IPS-18a (cell line): ENCODE data around the gene FTSJ3.

ENCODE experiments used
- H3K27ac ChIP-seq: one replicate; pipeline ENCODE4 v1.5.1; 2013; ENCODE audit warnings: low read length
- H3K27me3 ChIP-seq: one replicate; pipeline ENCODE4 v1.6.1; 2013; ENCODE audit warnings: mild to moderate bottlenecking, low read length; ENCODE audit not compliant: control insufficient read depth, insufficient read depth
- H3K36me3 ChIP-seq: one replicate; pipeline ENCODE4 v1.6.1; 2013; ENCODE audit warnings: low read depth, low read length; ENCODE audit not compliant: control insufficient read depth
- H3K4me1 ChIP-seq: one replicate; pipeline ENCODE4 v1.6.1; 2013; ENCODE audit warnings: low read depth, low read length; ENCODE audit not compliant: control insufficient read depth
- H3K4me3 ChIP-seq: one replicate; pipeline ENCODE4 v1.5.1; 2013; ENCODE audit warnings: low read length
- H3K9ac ChIP-seq: one replicate; pipeline ENCODE4 v1.6.1; 2013; ENCODE audit warnings: mild to moderate bottlenecking, low read length, moderate library complexity
- H3K9me3 ChIP-seq: one replicate; pipeline ENCODE4 v1.6.1; 2013; ENCODE audit warnings: low read depth, low read length; ENCODE audit not compliant: control insufficient read depth

FTSJ3 gene

GRCh38 chr17:63841350-63842172 is 14.1 kb upstream of the FTSJ3 start:
- peaks cover 22% of the 10 kb centered on the region for H3K4me1 ChIP-seq
- peaks cover 4% of the 10 kb centered on the region for H3K36me3 ChIP-seq
- H3K27ac ChIP-seq = no peak overlapping the region

GRCh38 chr17:63840591-63841349 is 13.3 kb upstream of the FTSJ3 start:
- no peaks in the 10 kb centered on the region for H3K9me3 ChIP-seq
- peaks cover 22% of the 10 kb centered on the region for H3K4me1 ChIP-seq
- peaks cover 11% of the 10 kb centered on the region for H3K27me3 ChIP-seq
- H3K4me3 ChIP-seq = peak overlapping the region; percentile 94
- no peak overlapping the region for H3K27ac ChIP-seq
- peaks cover 4% of the 10 kb centered on the region for H3K36me3 ChIP-seq
- H3K9ac ChIP-seq = no peak overlapping the region

More at GRCh38 chr17:63841350-63842172, 14.1 kb upstream of the FTSJ3 start:
- peak overlapping the region; percentile 77 for H3K9ac ChIP-seq
- H3K9me3 ChIP-seq = no peaks in the 10 kb centered on the region
- peaks cover 19% of the 10 kb centered on the region for H3K27me3 ChIP-seq
- H3K4me3 ChIP-seq = peak overlapping the region; percentile 94

- H3K27ac ChIP-seq = peak overlapping the region; percentile 54
- H3K9me3 ChIP-seq = no peaks in the 10 kb centered on the region
- H3K27me3 ChIP-seq = no peaks in the 10 kb centered on the region
- peaks cover 12% of the 10 kb centered on the region for H3K36me3 ChIP-seq
- peaks cover 22% of the 10 kb centered on the region for H3K4me1 ChIP-seq
- H3K9ac ChIP-seq = peak overlapping the region; percentile 36
- H3K4me3 ChIP-seq = peak overlapping the region; percentile 21
These were observed 11.2 kb upstream of the FTSJ3 start for GRCh38 chr17:63838631-63839171.

GRCh38 chr17:63837962-63838600 is 10.6 kb upstream of the FTSJ3 start:
- H3K27ac ChIP-seq = no peak overlapping the region
- H3K27me3 ChIP-seq = no peaks in the 10 kb centered on the region
- H3K4me1 ChIP-seq = peaks cover 22% of the 10 kb centered on the region
- H3K4me3 ChIP-seq = no peak overlapping the region
- no peak overlapping the region for H3K9ac ChIP-seq
- H3K36me3 ChIP-seq = peaks cover 19% of the 10 kb centered on the region
- no peaks in the 10 kb centered on the region for H3K9me3 ChIP-seq

- peaks cover 22% of the 10 kb centered on the region for H3K4me1 ChIP-seq
These were observed 10.0 kb upstream of the FTSJ3 start for GRCh38 chr17:63837480-63837879.

GRCh38 chr17:63836811-63837210 is 9.3 kb upstream of the FTSJ3 start:
- Histone ChIP-seq H3K27ac (no peak overlapping the region), H3K36me3 (peaks cover 31% of the 10 kb centered on the region), H3K9ac (no peak overlapping the region)

More at GRCh38 chr17:63837480-63837879, 10.0 kb upstream of the FTSJ3 start:
- no peak overlapping the region for H3K4me3 ChIP-seq
- H3K36me3 ChIP-seq = peaks cover 25% of the 10 kb centered on the region
- H3K9ac ChIP-seq = no peak overlapping the region
- H3K27ac ChIP-seq = no peak overlapping the region
- H3K27me3 ChIP-seq = no peaks in the 10 kb centered on the region
- H3K9me3 ChIP-seq = no peaks in the 10 kb centered on the region

GRCh38 chr17:63835167-63835720 is 7.8 kb upstream of the FTSJ3 start:
- Histone ChIP-seq H3K4me1 (peaks cover 13% of the 10 kb centered on the region), H3K36me3 (peaks cover 47% of the 10 kb centered on the region), H3K9ac (no peak overlapping the region), H3K27me3 (no peaks in the 10 kb centered on the region), H3K9me3 (no peaks in the 10 kb centered on the region), H3K27ac (no peak overlapping the region), H3K4me3 (no peak overlapping the region)

More at GRCh38 chr17:63836811-63837210, 9.3 kb upstream of the FTSJ3 start:
- Histone ChIP-seq H3K4me1 (peaks cover 22% of the 10 kb centered on the region), H3K27me3 (no peaks in the 10 kb centered on the region), H3K9me3 (no peaks in the 10 kb centered on the region), H3K4me3 (no peak overlapping the region)

- Histone ChIP-seq H3K4me3 (no peak overlapping the region), H3K9me3 (no peaks in the 10 kb centered on the region), H3K9ac (no peak overlapping the region), H3K36me3 (peaks cover 53% of the 10 kb centered on the region), H3K27me3 (no peaks in the 10 kb centered on the region), H3K4me1 (peaks cover 13% of the 10 kb centered on the region), H3K27ac (no peak overlapping the region)
These were observed 7.1 kb upstream of the FTSJ3 start for GRCh38 chr17:63834431-63835166.

GRCh38 chr17:63833741-63834373 is 6.4 kb upstream of the FTSJ3 start:
- Histone ChIP-seq H3K9me3 (no peaks in the 10 kb centered on the region), H3K27me3 (no peaks in the 10 kb centered on the region), H3K4me1 (peaks cover 6% of the 10 kb centered on the region), H3K27ac (no peak overlapping the region), H3K36me3 (peaks cover 61% of the 10 kb centered on the region), H3K4me3 (no peak overlapping the region), H3K9ac (no peak overlapping the region)

- Histone ChIP-seq H3K9me3 (no peaks in the 10 kb centered on the region), H3K27me3 (no peaks in the 10 kb centered on the region), H3K36me3 (peaks cover 63% of the 10 kb centered on the region), H3K4me1 (peaks cover 4% of the 10 kb centered on the region), H3K4me3 (no peak overlapping the region), H3K27ac (no peak overlapping the region), H3K9ac (no peak overlapping the region)
These were observed 5.7 kb upstream of the FTSJ3 start for GRCh38 chr17:63833026-63833740.
